RWPE1 (cell line): ENCODE measurements around the gene ACAD11.
A peak's percentile ranks its signal among the peaks of the same experiment; 100 is the strongest.

Source experiments
- CTCF ChIA-PET: fragments of 350-600 bp; sonication (Branson Sonifier 250); formaldehyde crosslinking; extraction: SDS; loops from one replicate; lab custom pipeline; 2021; lab: Yijun Ruan, JAX
- POLR2A ChIA-PET: fragments of 400-600 bp; formaldehyde crosslinking; extraction: SDS; loops from one replicate; lab custom pipeline; 2020; ENCODE audit warnings: antibody characterized with exemption; ENCODE audit not compliant: low non-redundant PET; lab: Yijun Ruan, JAX
- DNase-seq: peaks from one replicate; pipeline ENCODE4 v3.0.0; 2012; ENCODE audit warnings: low spot score
- H3K27ac ChIP-seq: fragments of 450-650 bp; 2 replicates; pipeline ENCODE4 v1.5.1; 2017
- TF ChIP-seq, protein P1 (sequence below): fragments of 450-650 bp; conservative IDR thresholded peaks from 2 replicates; pipeline ENCODE4 v1.5.1; 2017; ENCODE audit warnings: low read depth, mild to moderate bottlenecking

Gene ACAD11

DNA sequence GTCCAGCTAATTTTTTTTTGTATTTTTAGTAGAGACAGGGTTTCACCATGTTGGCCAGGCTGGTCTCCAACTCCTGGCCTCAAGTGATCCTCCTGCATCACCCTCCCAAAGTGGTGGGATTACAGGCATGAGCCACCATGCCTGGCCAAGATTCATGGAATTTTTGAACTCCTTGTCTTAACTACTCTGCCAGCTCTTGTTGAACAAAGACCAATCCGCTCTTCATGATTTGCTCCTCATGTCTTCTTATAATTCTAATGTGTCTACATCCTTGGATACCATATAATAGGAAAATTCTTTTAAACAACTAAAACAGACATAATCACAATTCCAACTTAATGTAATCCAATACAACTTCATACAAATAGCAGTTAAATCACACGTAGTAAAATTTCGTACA is 21.8 kb upstream of the ACAD11 start:
- ChIA-PET CTCF (interaction anchor here (0.6 kb wide), 1 partner anchor 1131 kb away, joined by 3 read pairs; no protein-coding TSS in a partner anchor), POLR2A (no interaction called here)
- TF ChIP-seq, protein P1, sequence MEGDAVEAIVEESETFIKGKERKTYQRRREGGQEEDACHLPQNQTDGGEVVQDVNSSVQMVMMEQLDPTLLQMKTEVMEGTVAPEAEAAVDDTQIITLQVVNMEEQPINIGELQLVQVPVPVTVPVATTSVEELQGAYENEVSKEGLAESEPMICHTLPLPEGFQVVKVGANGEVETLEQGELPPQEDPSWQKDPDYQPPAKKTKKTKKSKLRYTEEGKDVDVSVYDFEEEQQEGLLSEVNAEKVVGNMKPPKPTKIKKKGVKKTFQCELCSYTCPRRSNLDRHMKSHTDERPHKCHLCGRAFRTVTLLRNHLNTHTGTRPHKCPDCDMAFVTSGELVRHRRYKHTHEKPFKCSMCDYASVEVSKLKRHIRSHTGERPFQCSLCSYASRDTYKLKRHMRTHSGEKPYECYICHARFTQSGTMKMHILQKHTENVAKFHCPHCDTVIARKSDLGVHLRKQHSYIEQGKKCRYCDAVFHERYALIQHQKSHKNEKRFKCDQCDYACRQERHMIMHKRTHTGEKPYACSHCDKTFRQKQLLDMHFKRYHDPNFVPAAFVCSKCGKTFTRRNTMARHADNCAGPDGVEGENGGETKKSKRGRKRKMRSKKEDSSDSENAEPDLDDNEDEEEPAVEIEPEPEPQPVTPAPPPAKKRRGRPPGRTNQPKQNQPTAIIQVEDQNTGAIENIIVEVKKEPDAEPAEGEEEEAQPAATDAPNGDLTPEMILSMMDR, result no peak
- H3K27ac ChIP-seq, result no peak overlapping the region
- no peak for DNase-seq

DNA sequence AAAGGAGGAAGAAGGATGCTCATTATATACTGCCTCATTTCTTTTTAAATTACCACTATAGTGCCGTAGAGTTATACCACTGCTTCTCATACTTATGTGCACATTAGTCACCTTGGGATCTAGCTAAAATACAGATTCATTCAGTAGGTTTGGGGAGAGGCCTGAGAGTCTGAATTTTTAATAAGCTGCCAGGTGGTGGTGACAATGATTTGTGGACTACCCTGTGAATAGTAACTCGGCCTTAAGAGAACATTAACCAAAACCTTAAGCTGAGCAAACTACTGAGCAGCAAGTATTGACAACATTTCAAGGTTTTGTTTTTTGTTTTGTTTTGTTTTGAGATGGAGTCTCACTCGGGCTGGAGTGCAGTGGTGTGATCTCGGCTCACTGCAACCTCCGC is 20.3 kb upstream of the ACAD11 start:
- ChIA-PET POLR2A (no interaction called here), CTCF (no interaction called here)
- DNase-seq, result no peak

DNA sequence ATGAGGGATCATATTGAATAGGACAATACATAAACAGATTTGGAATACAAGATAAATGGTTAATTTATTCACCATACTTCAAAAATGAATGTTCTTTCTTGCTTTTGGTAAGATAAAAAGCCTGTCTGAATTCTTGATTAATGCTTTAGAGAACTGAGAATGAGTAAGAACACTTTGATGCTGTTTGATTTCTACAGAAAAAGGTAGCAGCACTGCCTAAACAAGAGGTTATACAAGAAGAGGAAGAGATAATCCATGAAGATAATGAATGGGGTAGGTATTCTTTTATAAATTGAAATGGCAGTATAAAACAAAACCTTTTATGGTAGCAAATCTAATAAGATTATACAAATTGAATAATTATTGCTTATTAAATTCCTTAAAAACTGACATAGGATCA is 15.8 kb upstream of the ACAD11 start:
- TF ChIP-seq, protein P1, result no peak
- no peak for DNase-seq
- CTCF ChIA-PET, result interaction anchor here (0.7 kb wide), 1 partner anchor 76 kb away, joined by 4 read pairs; no protein-coding TSS in a partner anchor
- H3K27ac ChIP-seq, result no peak overlapping the region
- POLR2A ChIA-PET, result no interaction called here

More for the DNA sequence above, 20.3 kb upstream of the ACAD11 start:
- no peak overlapping the region for H3K27ac ChIP-seq
- TF ChIP-seq, protein P1, result no peak

DNA sequence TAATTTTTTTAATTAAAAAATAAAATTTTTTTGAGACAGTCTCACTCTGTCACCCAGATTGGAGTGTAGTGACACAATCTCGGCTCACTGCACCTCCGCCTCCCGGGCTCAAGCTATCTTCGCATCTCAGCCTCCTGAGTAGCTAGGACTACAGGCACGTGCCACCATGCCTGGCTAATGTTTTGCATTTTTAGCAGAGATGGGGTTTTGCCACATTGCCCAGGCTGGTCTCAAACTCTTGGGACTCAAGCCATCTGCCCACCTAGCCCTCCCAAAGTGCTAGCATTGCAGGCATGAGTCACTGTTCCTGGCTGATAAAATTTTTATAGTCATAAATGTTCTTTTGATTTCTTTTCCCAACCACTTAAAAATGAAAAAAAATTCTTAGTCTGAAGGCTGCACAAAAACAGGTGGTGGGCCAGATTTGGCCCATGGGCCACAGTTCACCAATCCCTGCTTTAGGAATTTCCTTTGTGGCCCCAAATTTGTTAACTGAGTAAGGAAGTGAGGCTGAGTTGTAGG is 9.7 kb upstream of the ACAD11 start:
- H3K27ac ChIP-seq, result peak overlapping the region; percentile 64
- CTCF ChIA-PET, result interaction anchor here (0.7 to 1.5 kb wide), 2 partner anchors 14 to 1152 kb away, joined by 4 to 5 read pairs; no protein-coding TSS in a partner anchor
- no peak for DNase-seq
- POLR2A ChIA-PET, result no interaction called here
- TF ChIP-seq, protein P1, result no peak

DNA sequence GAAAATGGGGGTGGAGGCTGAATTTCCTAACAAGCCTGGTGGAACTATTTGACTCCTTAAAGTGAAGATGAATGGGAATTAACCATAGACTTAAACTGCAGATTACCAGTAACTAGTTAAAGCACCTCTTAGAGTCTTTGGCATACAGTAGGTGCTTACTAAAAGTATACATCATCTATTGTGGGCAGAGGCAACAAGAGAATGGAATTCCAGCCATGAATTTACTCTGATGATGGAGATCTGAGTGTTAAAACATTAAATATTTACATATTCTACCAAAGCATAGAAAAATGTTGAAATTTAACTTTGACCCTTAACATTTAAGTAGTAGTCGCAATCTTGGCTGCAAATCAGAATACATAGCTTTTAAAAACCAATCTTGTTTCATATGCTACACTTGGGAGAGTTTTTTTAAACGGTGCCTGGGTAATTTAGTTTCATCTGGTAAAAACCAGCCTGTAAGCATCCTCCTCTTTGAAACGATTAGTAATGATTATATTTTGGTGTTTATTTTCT is 5.7 kb upstream of the ACAD11 start:
- no peak overlapping the region for H3K27ac ChIP-seq
- no peak for DNase-seq
- POLR2A ChIA-PET, result no interaction called here
- CTCF ChIA-PET, result no interaction called here
- TF ChIP-seq, protein P1, result no peak

DNA sequence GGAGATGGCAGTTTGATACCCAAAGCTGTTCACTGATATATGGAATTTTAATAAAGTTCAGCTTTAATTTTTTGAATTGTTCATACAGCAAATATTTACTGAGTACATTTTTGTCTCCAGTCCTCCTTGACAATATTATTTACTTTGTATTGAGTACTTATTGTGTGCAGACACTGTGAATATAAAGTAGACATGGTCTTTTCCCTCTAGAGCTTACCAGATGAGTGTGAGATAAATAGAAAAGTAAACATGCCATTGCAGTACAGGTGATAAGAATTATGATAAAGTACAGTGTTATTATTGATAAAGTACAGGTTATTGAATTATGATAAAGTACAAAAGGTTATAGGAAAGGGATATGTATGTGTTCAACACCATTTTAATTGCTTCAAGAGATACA is 2.6 kb upstream of the ACAD11 start:
- CTCF ChIA-PET, result no interaction called here
- POLR2A ChIA-PET, result no interaction called here
- TF ChIP-seq, protein P1, result no peak
- no peak for DNase-seq
- no peak overlapping the region for H3K27ac ChIP-seq
